Endothelial cell of umbilical vein (primary cell): Measurements from ENCODE around the gene SYNDIG1. TPM values are rescaled to one million over a fixed set of nuclear protein-coding genes. Genes with fewer than 3 reads are reported as not detected.

Source experiments
- BruUV-seq: library from RNA; stranded (reverse); fragments of 400-500 nt; replicated peaks from 2 replicates; lab custom pipeline; 2021; lab: Mats Ljungman, UMichigan
- CTCF ChIA-PET: fragments of 300-600, 350-600 bp; sonication (Branson Sonifier 250); formaldehyde crosslinking; loops from one replicate; lab custom pipeline; 2021; ENCODE audit warnings: antibody characterized with exemption, inconsistent platforms; lab: Charles Lee
- POLR2A ChIA-PET: fragments of 300-600, 350-600 bp; sonication (Branson Sonifier 250); formaldehyde crosslinking; loops from one replicate; lab custom pipeline; 2021; ENCODE audit warnings: antibody characterized with exemption, inconsistent platforms; lab: Charles Lee
- DNase-seq: peaks from one replicate; pipeline ENCODE4 v3.0.0-alpha.2; 2011; ENCODE audit warnings: low read depth, low spot score
- FAIRE-seq: peaks from 2 replicates; lab custom pipeline; 2011; peaks lifted over from hg19 to GRCh38; lab: Jason Lieb, UNC
- H2AFZ ChIP-seq: 2 replicates; pipeline ENCODE4 v1.6.0; 2012; ENCODE audit warnings: low read depth, low read length, control low read depth, inconsistent platforms
- H3K27ac ChIP-seq: 2 replicates; pipeline ENCODE4 v1.5.1; 2011; ENCODE audit warnings: low read depth, mild to moderate bottlenecking, control low read depth, low read length, moderate library complexity; ENCODE audit not compliant: insufficient read depth
- H3K27me3 ChIP-seq, 2 experiments: 2 replicates each; pipeline versions ENCODE4 v1.6.0 to v1.6.1; 2011; ENCODE audit warnings: low read length in 2 of 2, mixed read lengths in 1 of 2; ENCODE audit not compliant: control insufficient read depth in 2 of 2, insufficient read depth in 2 of 2
- H3K36me3 ChIP-seq, 2 experiments: 2 replicates in 1 of 2; 3 replicates in 1 of 2; pipeline ENCODE4 v1.5.1; 2011; ENCODE audit warnings: low read length in 2 of 2, mild to moderate bottlenecking in 1 of 2, moderate library complexity in 1 of 2; ENCODE audit not compliant: control insufficient read depth in 2 of 2, insufficient read depth in 2 of 2; ENCODE audit errors: extremely low read depth in 1 of 2
- H3K4me1 ChIP-seq: 3 replicates; pipeline ENCODE4 v1.5.1; 2011; ENCODE audit warnings: mild to moderate bottlenecking, low read length; ENCODE audit not compliant: control insufficient read depth, insufficient read depth; ENCODE audit errors: extremely low read depth
- H3K4me2 ChIP-seq: 2 replicates; pipeline ENCODE4 v1.6.1; 2011; ENCODE audit warnings: low read length, control low read depth, mixed read lengths; ENCODE audit not compliant: insufficient read depth
- H3K4me3 ChIP-seq, 3 experiments: fragments of 200-600 bp in 1 of 3; sonication (generic), shearing (Covaris generic) in 1 of 3; replicated peaks in 1 of 3; 2 replicates each; pipeline ENCODE4 v1.5.1; 2011 to 2016; ENCODE audit warnings: control low read depth in 3 of 3, low read length in 3 of 3, mild to moderate bottlenecking in 2 of 3, inconsistent platforms in 1 of 3, low read depth in 1 of 3, moderate library complexity in 1 of 3; ENCODE audit not compliant: insufficient read depth in 1 of 3
- H3K79me2 ChIP-seq: 2 replicates; pipeline ENCODE4 v1.6.0; 2012; ENCODE audit warnings: low read length, inconsistent platforms; ENCODE audit not compliant: control insufficient read depth, insufficient read depth
- H3K9ac ChIP-seq: replicated peaks from 2 replicates; pipeline ENCODE3; 2011; ENCODE audit warnings: low read length, control low read depth; ENCODE audit not compliant: insufficient read depth; ENCODE audit errors: extremely low read depth
- H3K9me1 ChIP-seq: replicated peaks from 3 replicates; pipeline ENCODE4 v1.6.0; 2011; ENCODE audit warnings: mild to moderate bottlenecking, low read length; ENCODE audit not compliant: control insufficient read depth, insufficient read depth; ENCODE audit errors: extremely low read depth
- H3K9me3 ChIP-seq: replicated peaks from 2 replicates; pipeline ENCODE4 v1.5.1; 2012; ENCODE audit warnings: low read length, inconsistent platforms; ENCODE audit not compliant: control insufficient read depth, insufficient read depth
- H4K20me1 ChIP-seq: replicated peaks from 2 replicates; pipeline ENCODE3; 2011; ENCODE audit warnings: mild to moderate bottlenecking, low read length; ENCODE audit not compliant: control insufficient read depth, insufficient read depth; ENCODE audit errors: extremely low read depth
- CTCF ChIP-seq, 2 donors: IDR thresholded peaks; 1 replicate in 1 of 2; 2 replicates in 1 of 2; pipeline ENCODE4 v1.5.1; 2011; ENCODE audit warnings: low read length in 2 of 2, mild to moderate bottlenecking in 2 of 2, moderate library complexity in 2 of 2, control low read depth in 1 of 2, inconsistent platforms in 1 of 2, low read depth in 1 of 2; ENCODE audit not compliant: insufficient read depth in 1 of 2; ENCODE audit errors: extremely low read depth in 1 of 2
- EZH2 ChIP-seq: IDR thresholded peaks from 2 replicates; pipeline ENCODE4 v1.6.1; 2012; ENCODE audit warnings: borderline replicate concordance, low read depth, mild to moderate bottlenecking, moderate library complexity, low read length, inconsistent platforms; ENCODE audit not compliant: severe bottlenecking
- FOS ChIP-seq: IDR thresholded peaks from 2 replicates; pipeline ENCODE4 v1.6.1; 2011; ENCODE audit warnings: mild to moderate bottlenecking, low read length, moderate library complexity, borderline replicate concordance; ENCODE audit not compliant: insufficient read depth
- GATA2 ChIP-seq: IDR thresholded peaks from 2 replicates; pipeline ENCODE4 v1.7.0; 2011; ENCODE audit warnings: low read depth, mild to moderate bottlenecking, moderate library complexity, mixed read lengths, low read length; ENCODE audit not compliant: insufficient read length, insufficient read depth
- JUN ChIP-seq: IDR thresholded peaks from 2 replicates; pipeline ENCODE4 v1.6.1; 2011; ENCODE audit warnings: borderline replicate concordance, low read depth; ENCODE audit not compliant: insufficient read length, insufficient read depth
- MAX ChIP-seq: IDR thresholded peaks from 2 replicates; pipeline ENCODE4 v1.6.1; 2011; ENCODE audit not compliant: insufficient read depth, insufficient read length
- MYC ChIP-seq: IDR thresholded peaks from one replicate; pipeline ENCODE4 v1.6.1; 2011; ENCODE audit warnings: mild to moderate bottlenecking, low read depth, low read length
- POLR2A ChIP-seq: IDR thresholded peaks from 2 replicates; pipeline ENCODE4 v1.6.1; 2012; ENCODE audit warnings: low read depth, mild to moderate bottlenecking, control low read depth, low read length
- POLR2AphosphoS5 ChIP-seq: IDR thresholded peaks from 2 replicates; pipeline ENCODE4 v1.6.1; 2012; ENCODE audit warnings: low read depth, mild to moderate bottlenecking, control low read depth, low read length, moderate library complexity; ENCODE audit not compliant: insufficient read depth
- dilution Hi-C: fragments of 300-500 bp; cut with MboI; formaldehyde crosslinking; loops from one replicate; pipeline ENCODE4 v1.15.0; 2019; ENCODE audit warnings: low sequenced_read_pairs; ENCODE audit not compliant: extremely low pct_ligation_motif_present
- intact Hi-C: fragments of 100-400 bp; cut with micrococcal nuclease; formaldehyde crosslinking; loops from one replicate; pipeline ENCODE4 v1.10.0; 2022
- polyA plus RNA-seq, 4 experiments: library from polyadenylated mRNA; depleted of rRNA in 3 of 4; stranded (reverse) in 3 of 4; unstranded in 1 of 4; fragments of >200 nt; gene quantifications; 2 replicates each; pipeline versions ENCODE4 v1.2.1 to v1.2.3, GENCODE V29; 2011 to 2012; ENCODE audit warnings: missing spikeins in 1 of 4
- total RNA-seq: library from RNA; stranded (reverse); gene quantifications from 2 replicates; pipeline ENCODE4 v1.2.3, GENCODE V29; 2021

SYNDIG1 gene
- total and polyA plus RNA-seq, 2 donors (not counting 3 experiments of a cell fraction or from before 2014, with no cell fraction given), result not detected

GRCh38 chr20:24701027-24701426 is 231.6 kb downstream of the SYNDIG1 start:
- H3K9me3 ChIP-seq, result peaks cover 4% of the 10 kb centered on the region
- no peaks in the 10 kb centered on the region for H3K4me1 ChIP-seq
- no peaks in the 10 kb centered on the region for H3K27me3 ChIP-seq
- no peak overlapping the region for H3K27ac ChIP-seq
- dilution Hi-C loops, result no loop called here
- H2AFZ ChIP-seq, result no peak overlapping the region
- H3K4me3 ChIP-seq, result no peak overlapping the region
- FAIRE-seq (no peak), DNase-seq (no peak)
- H4K20me1 ChIP-seq, result no peaks in the 10 kb centered on the region
- H3K9me1 ChIP-seq, result no peaks in the 10 kb centered on the region
- no peak overlapping the region for H3K9ac ChIP-seq
- intact Hi-C loops, result no loop called here
- no peaks in the 10 kb centered on the region for H3K36me3 ChIP-seq
- ChIA-PET CTCF (no interaction called here), POLR2A (no interaction called here)
- no TSS peak for BruUV-seq
- H3K79me2 ChIP-seq, result no peaks in the 10 kb centered on the region
- TF ChIP-seq POLR2AphosphoS5 (no peak), MAX (no peak), MYC (no peak), FOS (no peak), EZH2 (no peak), JUN (no peak), GATA2 (no peak), POLR2A (no peak), CTCF (IDR thresholded peaks at IDR 0.05; ENCODE audit: extremely low read depth in 1 of 2, insufficient read depth in 1 of 2, low read depth in 1 of 2, low read length in 2 of 2) (no peak)
- H3K4me2 ChIP-seq, result no peak overlapping the region
